ENCODE measurements around the gene UBXN11. TPM values are rescaled to one million over a fixed set of nuclear protein-coding genes. Genes with fewer than 3 reads are reported as not detected.

UBXN11 gene
- total RNA-seq, 4 donors from 2014 or later = 13.8 to 48.3 (median 19.7) TPM

- H3K27me3 ChIP-seq = peaks cover 0 to 32% of the 10 kb centered on the region in 2 donors
- no peak overlapping the region for H3K4me3 ChIP-seq
- no peak for TF ChIP-seq CTCF (IDR thresholded peaks at IDR 0.05)
- no peak for TF ChIP-seq POLR2A (IDR thresholded peaks at IDR 0.05)
- no peak for TF ChIP-seq EP300 (IDR thresholded peaks at IDR 0.05)
- H3K27ac ChIP-seq = no peak overlapping the region
- H3K4me1 ChIP-seq = no peaks in the 10 kb centered on the region
- no peak for DNase-seq (ENCODE audit: low spot score in 2 of 2)
- no peaks in the 10 kb centered on the region for H3K36me3 ChIP-seq
- WGBS, 2 donors = 76 to 86% methylated on average over 4 of the region's 4 CpGs
- no peaks in the 10 kb centered on the region for H3K9me3 ChIP-seq
Measured at GRCh38 chr1:26353210-26353859, 46.9 kb upstream of the UBXN11 start.

DNA sequence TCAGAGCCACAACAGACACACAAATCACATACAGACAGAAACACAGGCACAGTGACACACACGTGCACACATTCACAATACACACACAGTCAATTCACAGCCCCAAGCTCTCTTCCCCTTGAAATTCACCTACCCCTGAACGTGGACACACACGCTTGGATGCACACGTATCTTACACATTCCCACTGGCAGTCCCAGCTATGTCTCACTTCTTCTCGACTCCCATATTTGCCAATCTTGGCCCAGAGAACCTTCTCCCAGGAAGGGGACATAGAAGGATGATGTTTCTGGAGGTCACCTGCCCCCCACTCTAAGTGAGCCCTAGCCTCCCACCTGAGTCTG is 45.9 kb upstream of the UBXN11 start:
- no peaks in the 10 kb centered on the region for H3K36me3 ChIP-seq
- H3K4me3 ChIP-seq = no peak overlapping the region
- H3K4me1 ChIP-seq = no peaks in the 10 kb centered on the region
- no peak for DNase-seq (ENCODE audit: low spot score in 2 of 2)
- peaks cover 0 to 24% of the 10 kb centered on the region in 2 donors for H3K27me3 ChIP-seq
- TF ChIP-seq EP300 (IDR thresholded peaks at IDR 0.05) = no peak
- TF ChIP-seq CTCF (IDR thresholded peaks at IDR 0.05) = no peak
- no peak for TF ChIP-seq POLR2A (IDR thresholded peaks at IDR 0.05)
- WGBS, 2 donors = 72 to 81% methylated on average over 5 of the region's 5 CpGs
- H3K27ac ChIP-seq = no peak overlapping the region
- no peaks in the 10 kb centered on the region for H3K9me3 ChIP-seq

DNA sequence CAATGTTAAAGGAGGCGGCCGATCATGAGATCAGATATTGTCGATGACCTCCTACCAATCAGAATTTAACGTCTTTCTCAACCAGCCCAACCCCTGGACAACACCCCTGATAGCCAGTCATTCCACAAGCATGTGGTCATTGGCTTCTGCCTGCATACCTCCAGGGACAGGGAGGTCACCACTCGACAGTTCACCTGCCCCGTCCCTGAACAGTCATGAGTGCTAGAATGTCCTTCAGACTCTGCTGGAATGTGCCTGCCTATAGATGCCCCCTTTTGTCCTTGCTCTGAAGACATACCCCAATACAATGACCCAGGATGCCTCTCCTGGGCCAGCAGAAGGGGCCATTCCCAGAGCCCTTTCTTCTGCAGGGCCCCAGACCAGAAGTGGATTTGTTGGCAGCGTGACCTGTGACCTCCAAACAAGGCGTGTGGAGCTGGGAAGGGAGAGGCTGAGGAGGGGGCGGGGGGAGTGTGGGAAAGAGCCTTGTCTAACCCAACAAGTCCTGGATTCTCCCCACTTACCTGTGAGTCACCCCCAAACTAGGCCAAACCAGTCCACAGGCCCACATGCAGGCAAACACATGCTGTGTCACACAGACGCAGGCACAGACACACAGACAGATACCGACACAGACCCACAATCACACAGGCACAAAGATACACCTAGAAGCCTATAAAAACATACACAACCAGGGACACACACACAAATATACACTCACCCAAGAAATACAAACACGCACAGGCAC is 45.3 kb upstream of the UBXN11 start:
- H3K27ac ChIP-seq = no peak overlapping the region
- no peaks in the 10 kb centered on the region for H3K9me3 ChIP-seq
- H3K4me3 ChIP-seq = no peak overlapping the region
- peaks cover 0 to 19% of the 10 kb centered on the region in 2 donors for H3K27me3 ChIP-seq
- TF ChIP-seq POLR2A (IDR thresholded peaks at IDR 0.05) (no peak), CTCF (IDR thresholded peaks at IDR 0.05) (no peak), EP300 (IDR thresholded peaks at IDR 0.05) (no peak)
- WGBS, 2 donors = 75 to 77% methylated on average over 12 of the region's 12 CpGs
- H3K4me1 ChIP-seq = no peaks in the 10 kb centered on the region
- DNase-seq (ENCODE audit: low spot score in 2 of 2) = no peak
- no peaks in the 10 kb centered on the region for H3K36me3 ChIP-seq

DNA sequence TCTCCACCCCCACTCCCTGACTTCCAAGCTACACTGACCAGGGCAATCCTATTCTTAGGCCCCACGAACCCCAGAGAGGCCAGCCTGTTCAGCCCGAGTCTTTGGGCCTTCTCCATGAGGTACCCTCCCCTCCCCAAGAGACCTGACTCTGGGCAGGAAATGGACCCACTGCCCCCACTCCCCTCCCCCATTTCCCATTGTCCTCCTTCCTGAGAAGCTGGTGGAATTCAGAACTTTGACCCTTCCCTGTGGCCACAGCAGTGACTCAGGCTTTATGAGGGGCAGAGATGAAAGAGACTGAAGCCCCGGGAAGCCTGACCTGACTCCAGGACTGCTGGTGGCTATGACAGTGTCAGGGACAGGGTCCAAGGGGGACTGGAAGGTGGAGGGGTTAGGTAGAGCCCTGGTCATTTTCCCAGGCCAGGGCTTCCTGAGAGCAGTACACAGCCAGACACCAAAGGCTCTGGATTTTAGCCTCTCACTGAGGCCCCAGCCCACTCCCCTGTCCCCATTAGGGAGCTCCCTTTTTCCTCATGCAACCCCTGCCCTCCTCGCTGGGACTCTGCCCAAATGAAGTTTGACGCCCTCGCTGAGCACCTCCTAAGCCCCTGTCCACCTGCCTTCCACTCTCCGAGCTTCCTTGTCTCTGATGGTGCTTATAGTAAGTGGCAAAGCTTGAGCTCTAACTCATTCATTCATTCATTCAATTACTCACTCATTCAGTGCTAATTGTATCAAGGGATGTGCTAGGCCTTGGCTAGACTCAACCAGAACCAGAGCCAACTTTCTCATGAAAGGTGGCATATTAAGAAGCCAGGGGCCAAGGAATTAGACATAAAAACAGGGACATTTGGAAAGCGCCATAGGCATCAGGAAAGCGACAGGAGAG is 44.5 kb upstream of the UBXN11 start:
- WGBS, 2 donors = 64 to 67% methylated on average over 9 of the region's 9 CpGs
- DNase-seq (ENCODE audit: low spot score in 2 of 2) = no peak
- TF ChIP-seq EP300 (IDR thresholded peaks at IDR 0.05) = no peak
- no peak for TF ChIP-seq CTCF (IDR thresholded peaks at IDR 0.05)
- no peak for TF ChIP-seq POLR2A (IDR thresholded peaks at IDR 0.05)
- Histone ChIP-seq H3K4me3 (no peak overlapping the region), H3K4me1 (no peaks in the 10 kb centered on the region), H3K9me3 (no peaks in the 10 kb centered on the region), H3K36me3 (no peaks in the 10 kb centered on the region), H3K27ac (no peak overlapping the region), H3K27me3 (peaks cover 0 to 13% of the 10 kb centered on the region in 2 donors)

Data from tibial nerve (tissue), 4 donors.